SIG-M5 treated with dmso at 0.1 percent for 504 hours (cell line): ENCODE measurements around the gene POLD2.

ENCODE experiments used
- DNase-seq: peaks from one replicate; lab custom pipeline; 2025; ENCODE audit not compliant: unreplicated experiment; lab: John Stamatoyannopoulos, UW

POLD2 gene

DNA sequence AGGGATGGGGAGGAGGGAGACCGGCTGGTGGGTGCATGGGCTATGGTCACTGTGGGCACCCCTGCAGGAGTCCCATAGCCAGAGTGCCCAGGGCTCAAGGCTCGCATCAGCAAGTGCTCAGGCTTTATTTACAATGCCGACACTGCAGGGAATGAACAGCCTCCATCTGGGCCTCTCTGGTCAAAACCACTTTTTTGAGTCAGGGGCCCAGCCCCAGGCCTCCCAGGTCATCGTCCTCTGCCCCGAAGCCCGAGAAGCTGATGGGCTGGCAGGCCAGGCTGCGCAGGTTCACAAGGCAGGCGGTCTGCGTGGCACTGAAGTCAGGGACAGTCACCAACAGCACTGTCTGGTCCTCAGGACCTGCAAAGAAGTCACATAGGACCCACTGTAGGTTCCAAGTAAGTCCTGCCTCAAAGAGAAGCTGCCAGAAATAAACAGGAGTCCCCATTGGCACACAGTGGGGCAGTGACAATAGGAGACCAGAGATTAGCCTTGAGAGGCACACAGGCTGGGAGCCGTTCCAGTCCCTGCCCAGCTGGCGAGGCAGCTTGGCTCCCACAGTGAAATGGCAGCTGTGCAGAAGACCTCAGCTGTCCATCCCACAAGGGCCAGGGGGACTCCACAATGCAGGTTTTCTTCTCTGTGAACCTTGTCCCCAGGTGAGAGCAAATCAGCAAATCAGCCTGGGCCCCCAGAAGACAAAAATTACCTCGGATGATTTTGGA lies 8.6 kb downstream of the POLD2 start:
- DNase-seq: no peak

DNA sequence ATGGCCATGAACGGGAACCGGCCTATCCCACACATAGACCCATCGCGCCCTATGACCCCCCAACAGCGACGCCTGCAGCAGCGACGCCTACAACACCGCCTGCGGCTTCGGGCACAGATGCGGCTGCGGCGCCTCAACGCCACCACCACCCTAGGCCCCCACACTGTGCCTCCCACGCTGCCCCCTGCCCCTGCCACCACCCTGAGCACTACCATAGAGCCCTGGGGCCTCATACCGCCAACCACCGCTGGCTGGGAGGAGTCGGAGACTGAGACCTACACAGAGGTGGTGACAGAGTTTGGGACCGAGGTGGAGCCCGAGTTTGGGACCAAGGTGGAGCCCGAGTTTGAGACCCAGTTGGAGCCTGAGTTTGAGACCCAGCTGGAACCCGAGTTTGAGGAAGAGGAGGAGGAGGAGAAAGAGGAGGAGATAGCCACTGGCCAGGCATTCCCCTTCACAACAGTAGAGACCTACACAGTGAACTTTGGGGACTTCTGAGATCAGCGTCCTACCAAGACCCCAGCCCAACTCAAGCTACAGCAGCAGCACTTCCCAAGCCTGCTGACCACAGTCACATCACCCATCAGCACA lies 9.5 kb downstream of the POLD2 start:
- no peak for DNase-seq

DNA sequence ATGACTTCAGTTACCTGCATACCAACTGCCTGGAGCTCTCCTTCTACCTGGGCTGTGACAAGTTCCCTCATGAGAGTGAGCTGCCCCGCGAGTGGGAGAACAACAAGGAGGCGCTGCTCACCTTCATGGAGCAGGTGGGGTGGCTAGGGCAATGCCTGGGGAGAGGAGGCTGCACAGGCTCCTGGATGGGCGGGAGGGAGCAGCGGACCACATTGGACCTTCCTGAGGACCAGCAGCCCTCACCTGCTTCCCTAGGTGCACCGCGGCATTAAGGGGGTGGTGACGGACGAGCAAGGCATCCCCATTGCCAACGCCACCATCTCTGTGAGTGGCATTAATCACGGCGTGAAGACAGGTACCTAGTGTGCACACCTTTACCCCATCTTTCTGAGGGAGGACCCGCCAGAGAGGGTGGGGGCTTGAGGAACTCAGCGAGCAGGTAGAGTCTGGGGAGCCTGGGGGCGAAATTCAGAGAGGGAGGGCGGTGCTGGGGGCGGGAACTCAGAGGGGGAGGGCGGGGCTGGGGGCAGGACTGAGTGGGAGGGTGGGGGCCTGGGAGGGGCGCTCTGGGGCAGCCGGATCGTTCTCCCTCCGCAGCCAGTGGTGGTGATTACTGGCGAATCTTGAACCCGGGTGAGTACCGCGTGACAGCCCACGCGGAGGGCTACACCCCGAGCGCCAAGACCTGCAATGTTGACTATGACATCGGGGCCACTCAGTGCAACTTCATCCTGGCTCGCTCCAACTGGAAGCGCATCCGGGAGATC lies 10.2 kb downstream of the POLD2 start:
- no peak for DNase-seq

- no peak for DNase-seq
Observed at GRCh38 chr7:44112231-44112996, 10.9 kb downstream of the POLD2 start.

DNA sequence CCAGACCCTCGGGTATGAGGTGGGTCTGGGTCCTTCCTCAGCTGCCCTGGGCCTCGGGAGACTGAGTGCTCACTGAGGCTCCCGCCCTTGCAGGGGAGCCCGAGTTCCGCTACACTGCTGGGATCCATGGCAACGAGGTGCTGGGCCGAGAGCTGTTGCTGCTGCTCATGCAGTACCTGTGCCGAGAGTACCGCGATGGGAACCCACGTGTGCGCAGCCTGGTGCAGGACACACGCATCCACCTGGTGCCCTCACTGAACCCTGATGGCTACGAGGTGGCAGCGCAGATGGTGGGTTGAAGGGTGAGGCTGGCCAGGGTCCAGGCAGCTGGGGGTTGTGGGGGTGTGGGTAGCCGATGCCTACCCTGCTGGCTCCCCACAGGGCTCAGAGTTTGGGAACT lies 11.6 kb downstream of the POLD2 start:
- no peak for DNase-seq

GRCh38 chr7:44110719-44111635 lies 12.4 kb downstream of the POLD2 start:
- no peak for DNase-seq

GRCh38 chr7:44109991-44110390 lies 13.4 kb downstream of the POLD2 start:
- DNase-seq: no peak

DNA sequence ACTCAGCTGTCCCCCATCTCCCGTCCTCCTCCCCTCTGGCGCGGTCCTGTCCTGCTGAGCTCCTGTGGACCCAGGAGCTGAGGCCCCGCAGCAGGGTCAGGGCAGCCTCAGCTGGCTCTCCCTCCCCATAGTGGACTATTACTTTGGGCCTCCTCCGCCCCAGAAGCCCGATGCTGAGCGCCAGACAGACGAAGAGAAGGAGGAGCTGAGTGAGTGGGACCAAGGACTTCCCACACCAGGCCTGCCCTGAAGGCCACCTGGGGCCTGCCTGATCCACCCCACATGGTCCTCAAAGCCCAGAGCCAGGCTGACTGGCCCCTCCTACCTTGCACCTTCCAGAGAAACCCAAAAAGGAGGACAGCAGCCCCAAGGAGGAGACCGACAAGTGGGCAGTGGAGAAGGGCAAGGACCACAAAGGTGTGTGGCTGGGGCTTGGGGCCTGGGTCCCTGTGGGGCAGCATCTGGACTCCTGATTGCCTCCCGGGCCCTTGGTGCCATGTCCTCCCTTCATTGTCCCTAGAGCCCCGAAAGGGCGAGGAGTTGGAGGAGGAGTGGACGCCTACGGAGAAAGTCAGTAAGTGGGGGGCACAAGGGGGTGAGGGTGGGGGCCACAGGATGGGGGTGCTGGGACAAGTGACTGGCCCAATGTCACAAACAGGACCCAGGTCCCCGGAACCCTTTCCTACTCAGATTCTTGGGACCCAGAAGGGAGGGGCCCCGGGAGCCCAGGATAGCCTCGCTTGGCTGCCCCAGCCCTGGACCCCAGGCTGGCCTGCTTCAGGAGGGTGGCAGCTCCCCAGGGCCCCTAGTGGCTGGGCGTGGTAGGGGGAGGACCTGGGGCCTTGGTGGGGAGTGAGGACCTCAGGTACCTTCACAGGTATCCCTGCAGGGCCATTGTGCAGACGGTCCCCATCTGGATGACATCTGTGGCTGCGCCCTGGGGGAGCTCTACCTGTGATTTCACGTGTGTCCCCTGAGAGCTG lies 14.3 kb downstream of the POLD2 start:
- no peak for DNase-seq

GRCh38 chr7:44107961-44108767 lies 15.2 kb downstream of the POLD2 start:
- DNase-seq: no peak

- DNase-seq: no peak
Observed at GRCh38 chr7:44107116-44107960, 16.0 kb downstream of the POLD2 start.

- DNase-seq: no peak
Observed at GRCh38 chr7:44106311-44107065, 16.9 kb downstream of the POLD2 start.

GRCh38 chr7:44105832-44106231 lies 17.5 kb downstream of the POLD2 start:
- DNase-seq: peak; percentile 35

GRCh38 chr7:44104860-44105771 lies 18.2 kb downstream of the POLD2 start:
- no peak for DNase-seq

- DNase-seq: no peak
Observed at GRCh38 chr7:44103923-44104859, 19.2 kb downstream of the POLD2 start, which contains the start of gene AEBP1. AEBP1 (plus strand) TSS chr7:44104345; CDS start chr7:44104666, 321 bp downstream.

DNA sequence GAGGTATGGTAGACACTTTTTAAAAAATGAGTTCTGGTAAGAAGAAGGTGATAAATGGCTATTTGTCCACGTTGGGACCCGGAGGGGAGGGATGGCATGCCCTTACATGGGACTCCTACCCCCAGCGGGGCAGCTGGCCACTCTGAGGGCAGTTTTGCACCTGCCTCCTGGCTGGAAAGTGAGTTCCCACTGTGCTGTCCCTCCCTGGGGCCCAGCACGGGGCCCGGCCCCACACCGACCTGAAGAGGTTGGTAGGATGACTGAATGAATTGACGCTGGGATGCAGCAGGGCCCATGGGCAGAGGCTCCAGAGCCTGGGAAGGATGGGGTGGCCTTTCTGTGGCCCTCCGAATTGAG lies 19.8 kb downstream of the POLD2 start:
- DNase-seq: no peak
